ENCODE measurements around the gene C5orf34.
"Not testable (repeated sequence)": the region's sequence is repeated elsewhere in the genome, so short reads cannot be mapped to it uniquely, and the experiment has no call there.

C5orf34 gene

GRCh38 chr5:43514471-43514815, 505 bp downstream of the C5orf34 start:
- no peak for DNase-seq

GRCh38 chr5:43514025-43514424, 923 bp downstream of the C5orf34 start:
- no peak for DNase-seq

- not testable (repeated sequence) for DNase-seq
Measured at GRCh38 chr5:43511062-43511461, 3.9 kb downstream of the C5orf34 start.

- DNase-seq, result no peak
Measured at GRCh38 chr5:43498581-43498980, 16.4 kb downstream of the C5orf34 start.

- no peak for DNase-seq
Measured at GRCh38 chr5:43497311-43498104, 17.4 kb downstream of the C5orf34 start.

- DNase-seq, result no peak
Measured at GRCh38 chr5:43491326-43491725, 23.6 kb downstream of the C5orf34 start.

- DNase-seq, result no peak
Measured at GRCh38 chr5:43486353-43486752, 28.6 kb downstream of the C5orf34 start.

GRCh38 chr5:43485406-43485805, 29.5 kb downstream of the C5orf34 start:
- DNase-seq, result peak; percentile 25

- peak; percentile 89 for DNase-seq
Measured at GRCh38 chr5:43484106-43484849, 30.7 kb downstream of the C5orf34 start.

- DNase-seq, result peak; percentile 92
Measured at GRCh38 chr5:43483298-43484105, 31.4 kb downstream of the C5orf34 start, which contains the start of gene TMEM267. TMEM267 (minus strand) TSS chr5:43483865; CDS start chr5:43453969, 29,896 bp downstream.

- no peak for DNase-seq
Measured at GRCh38 chr5:43482490-43483297, 32.3 kb downstream of the C5orf34 start.

GRCh38 chr5:43469671-43470391, 45.1 kb downstream of the C5orf34 start:
- no peak for DNase-seq

GRCh38 chr5:43467100-43467499, 47.8 kb downstream of the C5orf34 start:
- no peak for DNase-seq

GRCh38 chr5:43465455-43465854, 49.5 kb downstream of the C5orf34 start:
- DNase-seq, result not testable (repeated sequence)

GRCh38 chr5:43461066-43461465, 53.9 kb downstream of the C5orf34 start:
- DNase-seq, result no peak

GRCh38 chr5:43456556-43456955, 58.4 kb downstream of the C5orf34 start:
- no peak for DNase-seq

GRCh38 chr5:43441575-43441974, 73.4 kb downstream of the C5orf34 start:
- DNase-seq, result not testable (repeated sequence)

GRCh38 chr5:43437062-43437660, 77.8 kb downstream of the C5orf34 start:
- no peak for DNase-seq
